WERI-Rb-1 (cell line): Measurements from ENCODE around the gene SORCS2.

Source experiments
- DNase-seq: peaks from one replicate; pipeline ENCODE4 v3.0.0-alpha.2; 2020
- H3K27ac ChIP-seq: fragments of 250-450 bp; sonication (Bioruptor Pico); 2 replicates; pipeline ENCODE4 v1.5.1; 2020; ENCODE audit warnings: mild to moderate bottlenecking, moderate library complexity
- H3K27me3 ChIP-seq: fragments of 250-450 bp; sonication (Bioruptor Pico); 2 replicates; pipeline ENCODE4 v1.5.1; 2021; ENCODE audit warnings: mild to moderate bottlenecking, low read depth, moderate library complexity; ENCODE audit not compliant: insufficient read depth, severe bottlenecking
- H3K36me3 ChIP-seq: fragments of 250-450 bp; sonication (Bioruptor Pico); 2 replicates; pipeline ENCODE4 v1.5.1; 2020; ENCODE audit warnings: mild to moderate bottlenecking, moderate library complexity
- H3K4me3 ChIP-seq: 2 replicates; pipeline ENCODE4 v1.5.1; 2011; ENCODE audit warnings: low read depth, mild to moderate bottlenecking, control low read depth, low read length
- H3K9me3 ChIP-seq: fragments of 250-450 bp; sonication (Bioruptor Pico); 2 replicates; pipeline ENCODE4 v1.5.1; 2021; ENCODE audit warnings: mild to moderate bottlenecking, moderate library complexity; ENCODE audit not compliant: severe bottlenecking
- TF ChIP-seq, protein P1 (sequence below): IDR thresholded peaks from 2 replicates; pipeline ENCODE4 v1.5.1; 2011; ENCODE audit warnings: low read depth, mild to moderate bottlenecking, control low read depth, inconsistent platforms, low read length

SORCS2 gene

DNA sequence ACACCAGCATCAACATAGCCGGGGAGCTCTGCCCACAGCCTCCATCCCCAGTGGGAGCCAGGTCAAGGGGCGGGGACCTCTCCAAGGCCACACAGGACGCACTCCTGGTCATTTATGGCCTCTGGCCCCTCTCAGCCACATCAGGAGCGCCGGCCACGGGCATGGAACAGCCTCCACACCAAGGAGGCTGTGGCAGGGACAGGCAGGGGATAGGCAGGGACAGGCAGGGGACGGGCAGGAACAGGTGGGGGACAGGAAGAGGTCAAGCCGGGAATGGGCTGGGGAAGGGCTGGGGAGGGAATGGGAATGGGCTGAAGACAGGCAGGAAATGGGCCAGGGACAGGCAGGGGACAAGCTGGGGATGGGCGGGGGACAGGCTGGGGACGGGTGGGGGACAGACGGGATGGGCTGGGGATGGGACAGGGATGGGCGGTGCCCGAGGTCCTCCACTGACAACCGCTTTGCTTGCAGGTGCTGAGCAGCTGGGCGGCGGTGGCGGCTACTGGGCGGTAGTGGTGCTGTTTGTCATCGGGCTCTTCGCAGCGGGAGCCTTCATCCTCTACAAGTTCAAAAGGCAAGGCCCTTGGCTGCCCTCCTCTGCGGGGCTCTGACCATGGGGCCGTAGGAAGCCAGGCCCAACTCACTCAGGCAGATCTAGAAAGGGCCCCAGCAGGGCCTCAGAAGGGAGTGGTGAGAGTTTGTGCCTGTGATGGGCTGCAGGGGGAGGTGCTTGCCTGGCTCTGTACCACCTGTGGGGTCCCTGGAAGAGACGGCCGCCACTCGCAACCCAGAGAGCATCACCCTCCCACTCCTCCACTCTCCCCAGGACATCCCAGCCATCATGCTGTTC lies 541.7 kb downstream of the SORCS2 start:
- Histone ChIP-seq H3K27ac (no peak overlapping the region), H3K9me3 (no peaks in the 10 kb centered on the region), H3K36me3 (peaks cover 60% of the 10 kb centered on the region), H3K27me3 (no peaks in the 10 kb centered on the region), H3K4me3 (no peak overlapping the region)
- TF ChIP-seq, protein P1, sequence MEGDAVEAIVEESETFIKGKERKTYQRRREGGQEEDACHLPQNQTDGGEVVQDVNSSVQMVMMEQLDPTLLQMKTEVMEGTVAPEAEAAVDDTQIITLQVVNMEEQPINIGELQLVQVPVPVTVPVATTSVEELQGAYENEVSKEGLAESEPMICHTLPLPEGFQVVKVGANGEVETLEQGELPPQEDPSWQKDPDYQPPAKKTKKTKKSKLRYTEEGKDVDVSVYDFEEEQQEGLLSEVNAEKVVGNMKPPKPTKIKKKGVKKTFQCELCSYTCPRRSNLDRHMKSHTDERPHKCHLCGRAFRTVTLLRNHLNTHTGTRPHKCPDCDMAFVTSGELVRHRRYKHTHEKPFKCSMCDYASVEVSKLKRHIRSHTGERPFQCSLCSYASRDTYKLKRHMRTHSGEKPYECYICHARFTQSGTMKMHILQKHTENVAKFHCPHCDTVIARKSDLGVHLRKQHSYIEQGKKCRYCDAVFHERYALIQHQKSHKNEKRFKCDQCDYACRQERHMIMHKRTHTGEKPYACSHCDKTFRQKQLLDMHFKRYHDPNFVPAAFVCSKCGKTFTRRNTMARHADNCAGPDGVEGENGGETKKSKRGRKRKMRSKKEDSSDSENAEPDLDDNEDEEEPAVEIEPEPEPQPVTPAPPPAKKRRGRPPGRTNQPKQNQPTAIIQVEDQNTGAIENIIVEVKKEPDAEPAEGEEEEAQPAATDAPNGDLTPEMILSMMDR: no peak
- no peak for DNase-seq

- no peak for DNase-seq
- no peaks in the 10 kb centered on the region for H3K27me3 ChIP-seq
- no peak overlapping the region for H3K27ac ChIP-seq
- H3K36me3 ChIP-seq: peaks cover 58% of the 10 kb centered on the region
- TF ChIP-seq, protein P1: no peak
- H3K4me3 ChIP-seq: no peak overlapping the region
- no peaks in the 10 kb centered on the region for H3K9me3 ChIP-seq
Observed at GRCh38 chr4:7734651-7735260, 542.4 kb downstream of the SORCS2 start.

- Histone ChIP-seq H3K27ac (no peak overlapping the region), H3K9me3 (no peaks in the 10 kb centered on the region), H3K27me3 (no peaks in the 10 kb centered on the region), H3K36me3 (peaks cover 55% of the 10 kb centered on the region), H3K4me3 (no peak overlapping the region)
- TF ChIP-seq, protein P1: no peak
- no peak for DNase-seq
Observed at GRCh38 chr4:7735395-7735794, 543.1 kb downstream of the SORCS2 start.

- TF ChIP-seq, protein P1: no peak
- Histone ChIP-seq H3K9me3 (no peaks in the 10 kb centered on the region), H3K27ac (no peak overlapping the region), H3K27me3 (no peaks in the 10 kb centered on the region), H3K4me3 (no peak overlapping the region), H3K36me3 (peaks cover 58% of the 10 kb centered on the region)
- no peak for DNase-seq
Observed at GRCh38 chr4:7735961-7736360, 543.6 kb downstream of the SORCS2 start.

GRCh38 chr4:7736436-7737267 lies 544.3 kb downstream of the SORCS2 start:
- TF ChIP-seq, protein P1: no peak
- no peak overlapping the region for H3K27ac ChIP-seq
- H3K27me3 ChIP-seq: no peaks in the 10 kb centered on the region
- H3K36me3 ChIP-seq: peaks cover 59% of the 10 kb centered on the region
- no peaks in the 10 kb centered on the region for H3K9me3 ChIP-seq
- no peak overlapping the region for H3K4me3 ChIP-seq
- no peak for DNase-seq
